ENCODE data around the gene ACSL1. TPM values are rescaled to one million over a fixed set of nuclear protein-coding genes. Genes with fewer than 3 reads are reported as not detected.
A peak's percentile ranks its signal among the peaks of the same experiment; 100 is the strongest.

Gene ACSL1
- total RNA-seq, 1 donor from 2014 or later = 287 TPM

DNA sequence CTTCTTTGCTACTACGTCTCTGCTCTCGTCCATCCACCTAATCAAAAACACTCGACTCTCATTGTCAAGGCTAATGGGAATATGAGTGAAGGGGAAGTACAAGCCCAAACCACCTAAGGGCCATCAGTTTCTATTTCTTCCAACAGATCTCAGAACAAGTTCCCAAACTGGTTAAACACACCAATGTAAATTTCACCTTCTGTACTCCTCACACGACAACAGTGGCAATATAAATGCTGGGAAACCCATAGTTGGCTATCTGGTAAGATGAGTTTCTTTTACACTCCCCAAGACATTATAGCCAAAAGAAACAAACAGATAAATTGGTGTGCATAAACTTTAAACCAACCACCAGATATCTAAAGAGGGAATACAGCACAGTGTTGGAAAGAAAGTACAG, 21.9 kb downstream of the ACSL1 start:
- ATAC-seq = no peak

DNA sequence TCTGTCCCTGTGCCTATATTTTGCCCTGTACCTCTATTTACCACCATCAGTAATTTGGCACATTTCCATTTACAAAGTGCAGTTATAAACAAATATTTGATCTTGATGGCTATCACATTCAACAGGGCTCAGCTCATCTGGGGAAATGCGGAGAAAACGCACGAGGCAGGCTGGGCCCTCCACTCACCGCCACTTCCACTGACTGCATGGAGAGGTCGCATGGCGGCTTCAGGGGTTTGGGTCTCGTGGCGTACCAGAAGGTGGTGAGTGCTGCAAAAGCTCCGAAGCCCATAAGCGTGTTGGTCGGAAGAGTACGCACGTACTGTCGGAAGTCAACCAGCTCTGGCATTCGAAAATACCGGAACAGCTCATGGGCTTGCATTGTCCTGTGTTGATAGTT, 22.6 kb downstream of the ACSL1 start:
- H3K9me3 ChIP-seq = no peaks in the 10 kb centered on the region
- TF ChIP-seq, protein P1, sequence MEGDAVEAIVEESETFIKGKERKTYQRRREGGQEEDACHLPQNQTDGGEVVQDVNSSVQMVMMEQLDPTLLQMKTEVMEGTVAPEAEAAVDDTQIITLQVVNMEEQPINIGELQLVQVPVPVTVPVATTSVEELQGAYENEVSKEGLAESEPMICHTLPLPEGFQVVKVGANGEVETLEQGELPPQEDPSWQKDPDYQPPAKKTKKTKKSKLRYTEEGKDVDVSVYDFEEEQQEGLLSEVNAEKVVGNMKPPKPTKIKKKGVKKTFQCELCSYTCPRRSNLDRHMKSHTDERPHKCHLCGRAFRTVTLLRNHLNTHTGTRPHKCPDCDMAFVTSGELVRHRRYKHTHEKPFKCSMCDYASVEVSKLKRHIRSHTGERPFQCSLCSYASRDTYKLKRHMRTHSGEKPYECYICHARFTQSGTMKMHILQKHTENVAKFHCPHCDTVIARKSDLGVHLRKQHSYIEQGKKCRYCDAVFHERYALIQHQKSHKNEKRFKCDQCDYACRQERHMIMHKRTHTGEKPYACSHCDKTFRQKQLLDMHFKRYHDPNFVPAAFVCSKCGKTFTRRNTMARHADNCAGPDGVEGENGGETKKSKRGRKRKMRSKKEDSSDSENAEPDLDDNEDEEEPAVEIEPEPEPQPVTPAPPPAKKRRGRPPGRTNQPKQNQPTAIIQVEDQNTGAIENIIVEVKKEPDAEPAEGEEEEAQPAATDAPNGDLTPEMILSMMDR (IDR thresholded peaks at IDR 0.05) = no peak
- H3K27ac ChIP-seq = no peak overlapping the region
- DNase-seq (no peak), ATAC-seq (no peak)
- no peaks in the 10 kb centered on the region for H3K27me3 ChIP-seq
- intact Hi-C loops (cut with DNase I) = no loop called here
- H3K4me1 ChIP-seq = peaks cover 13% of the 10 kb centered on the region
- peaks cover 10% of the 10 kb centered on the region for H3K36me3 ChIP-seq
- peak overlapping the region; percentile 37 for H3K4me3 ChIP-seq

More for the DNA sequence above, 21.9 kb downstream of the ACSL1 start:
- H3K27me3 ChIP-seq = no peaks in the 10 kb centered on the region
- H3K27ac ChIP-seq = peak overlapping the region; percentile 24
- H3K9me3 ChIP-seq = no peaks in the 10 kb centered on the region
- TF ChIP-seq, protein P1 (IDR thresholded peaks at IDR 0.05) = no peak
- intact Hi-C loops (cut with DNase I) = no loop called here
- peak overlapping the region; percentile 37 for H3K4me3 ChIP-seq
- DNase-seq = no peak
- peaks cover 5% of the 10 kb centered on the region for H3K36me3 ChIP-seq
- H3K4me1 ChIP-seq = peaks cover 20% of the 10 kb centered on the region

DNA sequence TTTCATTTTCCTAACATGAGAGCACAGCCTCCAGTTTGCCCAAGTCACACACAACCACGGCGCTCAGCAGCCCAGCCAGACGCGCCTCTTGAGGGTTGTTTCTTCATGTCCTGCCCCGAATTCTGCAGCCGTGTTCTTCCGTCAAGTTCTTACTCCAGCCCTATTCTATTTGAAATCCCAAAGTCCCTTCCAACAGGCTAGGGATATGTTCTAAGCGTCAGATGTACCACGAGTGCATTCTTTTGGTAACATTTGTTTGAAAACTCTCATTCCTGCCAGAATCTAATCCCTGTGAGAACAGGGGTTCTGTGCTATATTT, 23.1 kb downstream of the ACSL1 start:
- Histone ChIP-seq H3K36me3 (peaks cover 10% of the 10 kb centered on the region), H3K4me3 (peak overlapping the region; percentile 37), H3K27me3 (no peaks in the 10 kb centered on the region), H3K9me3 (no peaks in the 10 kb centered on the region), H3K27ac (no peak overlapping the region), H3K4me1 (peaks cover 8% of the 10 kb centered on the region)
- intact Hi-C loops (cut with DNase I) = no loop called here
- TF ChIP-seq, protein P1 (IDR thresholded peaks at IDR 0.05) = no peak
- DNase-seq = no peak
- no peak for ATAC-seq

DNA sequence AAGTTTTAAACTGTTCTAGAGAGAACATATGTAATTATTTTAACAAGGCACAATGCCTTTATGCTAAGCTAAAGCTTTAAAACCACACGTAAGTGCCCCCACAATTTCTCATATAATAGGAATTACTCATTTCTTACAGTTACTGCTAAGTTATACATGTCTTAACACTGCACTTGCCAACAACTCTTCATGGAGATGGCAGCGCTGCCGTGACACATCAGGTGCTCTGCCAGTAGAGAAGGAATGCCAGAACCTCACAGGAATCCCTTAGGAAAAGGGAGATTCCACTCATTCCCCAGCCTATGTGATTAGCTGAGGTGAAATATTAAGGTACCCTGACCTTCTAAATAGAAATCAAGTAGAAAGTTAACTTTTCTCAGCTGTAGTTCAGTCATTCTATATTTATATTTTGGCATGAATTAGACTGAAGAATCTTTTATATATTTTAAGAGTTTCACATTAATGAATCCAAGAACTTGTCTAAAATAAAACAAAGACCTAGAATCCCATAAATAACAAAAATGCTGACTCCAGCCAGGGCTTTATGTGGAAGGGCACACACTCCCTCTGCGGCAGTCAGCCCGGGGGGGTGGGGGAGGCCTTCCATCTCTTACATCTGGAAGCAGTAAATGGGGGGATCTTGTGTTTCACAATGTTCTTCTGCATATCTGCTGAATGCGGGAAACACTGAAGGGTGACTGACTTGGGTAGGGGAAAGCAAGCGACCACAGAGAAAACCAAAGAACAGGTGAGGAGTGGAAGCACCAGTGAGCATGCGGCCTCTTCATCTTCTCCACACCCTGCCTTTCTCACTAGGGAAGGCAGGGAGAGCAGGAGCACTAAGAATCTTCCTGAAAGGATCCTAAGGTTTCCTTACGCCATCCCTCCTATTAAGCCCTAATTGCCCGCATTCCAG, 23.7 kb downstream of the ACSL1 start:
- Histone ChIP-seq H3K27me3 (no peaks in the 10 kb centered on the region), H3K9me3 (no peaks in the 10 kb centered on the region), H3K4me3 (peak overlapping the region; percentile 37), H3K27ac (no peak overlapping the region), H3K4me1 (peaks cover 8% of the 10 kb centered on the region), H3K36me3 (peaks cover 14% of the 10 kb centered on the region)
- intact Hi-C loops (cut with DNase I) = no loop called here
- no peak for DNase-seq
- TF ChIP-seq, protein P1 (IDR thresholded peaks at IDR 0.05) = no peak
- ATAC-seq = no peak

DNA sequence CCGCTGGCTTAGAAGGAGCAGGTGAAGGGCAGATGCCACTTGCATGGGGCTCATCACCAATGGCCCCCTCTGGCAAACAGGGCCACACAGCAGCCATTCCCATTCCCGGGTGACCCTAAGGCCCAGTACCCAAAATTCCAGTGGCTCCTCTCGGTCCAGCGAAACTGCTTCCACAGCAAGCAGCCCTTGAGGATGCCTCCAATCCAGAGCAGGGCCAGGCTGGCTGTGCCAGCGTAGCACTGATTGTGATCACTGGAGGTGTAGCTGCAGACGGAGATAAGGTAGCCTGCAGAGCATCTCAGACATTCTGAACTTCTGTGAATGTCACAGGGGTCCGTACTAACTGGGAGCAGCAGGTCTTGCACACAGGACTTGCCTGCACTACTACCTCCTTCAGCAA, 27.3 kb downstream of the ACSL1 start:
- H3K4me1 ChIP-seq = no peaks in the 10 kb centered on the region
- no peak overlapping the region for H3K4me3 ChIP-seq
- peaks cover 16% of the 10 kb centered on the region for H3K36me3 ChIP-seq
- H3K27ac ChIP-seq = no peak overlapping the region
- intact Hi-C loops (cut with DNase I) = no loop called here
- TF ChIP-seq, protein P1 (IDR thresholded peaks at IDR 0.05) = no peak
- no peaks in the 10 kb centered on the region for H3K9me3 ChIP-seq
- DNase-seq = no peak
- no peaks in the 10 kb centered on the region for H3K27me3 ChIP-seq
- ATAC-seq = no peak
